CD4-positive, alpha-beta T cell treated with Interleukin-2 at 100 ng/mL for 4 hours (primary cell): ENCODE data around the gene NPS.

Experiments used
- DNase-seq: peaks from one replicate; pipeline ENCODE4 v3.0.0-alpha.2; 2020; ENCODE audit warnings: low spot score

Gene NPS, protein sequence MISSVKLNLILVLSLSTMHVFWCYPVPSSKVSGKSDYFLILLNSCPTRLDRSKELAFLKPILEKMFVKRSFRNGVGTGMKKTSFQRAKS

DNA sequence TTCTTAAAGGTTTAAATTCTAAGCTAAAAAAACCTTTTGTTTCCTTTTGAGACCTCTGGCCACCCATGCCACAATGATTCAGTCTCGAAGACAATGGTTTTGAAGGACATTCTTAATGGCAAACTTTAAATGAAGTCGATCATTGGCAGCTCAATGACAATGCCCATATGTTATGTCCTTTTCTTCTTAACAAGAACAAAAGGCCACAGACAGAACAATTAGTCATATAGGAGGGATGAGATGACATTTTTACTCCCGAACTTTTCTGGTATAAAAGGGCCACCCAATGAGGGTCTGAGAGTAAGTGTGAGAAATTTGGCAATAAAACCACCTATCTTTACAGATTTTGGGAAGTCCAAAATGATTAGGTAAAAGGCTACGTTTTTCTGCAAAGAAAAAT is at the start of gene NPS:
Gene NPS (plus strand): TSS at position 301 of the 400 bp plus-strand sequence. CDS start 60 bp downstream, at position 361.
- DNase-seq: no peak

DNA sequence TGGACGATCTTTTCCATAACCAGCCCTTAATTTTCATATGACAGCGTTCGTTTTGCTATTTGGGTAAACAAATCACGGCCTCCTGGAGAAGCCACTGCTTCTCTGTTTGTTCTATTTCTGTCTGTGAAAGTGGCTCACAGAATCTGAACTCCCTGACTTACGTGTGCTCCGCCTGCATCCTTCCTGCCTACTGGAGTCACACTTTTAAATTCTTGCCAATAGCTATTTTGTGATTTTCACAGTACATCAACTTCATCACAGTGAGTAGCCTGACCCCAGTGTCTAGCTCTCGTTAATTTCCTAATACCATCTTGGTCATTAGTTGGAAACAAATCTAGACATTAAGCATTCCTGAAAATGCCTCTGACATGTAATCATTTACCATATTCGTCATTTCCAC is 49.0 kb upstream of the NPS start:
- no peak for DNase-seq

DNA sequence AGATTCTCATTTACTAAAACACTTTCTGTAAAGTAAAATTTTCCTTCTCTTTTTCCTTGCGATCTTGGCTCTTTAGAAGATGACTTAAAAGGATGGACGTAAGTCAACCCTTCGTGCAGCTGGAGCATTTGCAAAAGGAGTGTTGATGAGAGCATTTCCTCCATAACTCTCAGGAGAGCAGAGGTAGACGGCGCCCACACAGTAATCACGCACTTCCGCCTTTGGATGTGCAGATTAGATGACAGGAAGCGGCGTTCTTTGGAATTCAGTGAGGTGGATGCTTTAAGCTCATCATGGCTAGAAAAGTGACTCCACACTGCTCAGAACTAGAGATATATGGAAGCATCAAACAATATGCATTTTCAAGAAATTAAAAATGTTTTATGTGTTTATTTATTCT is 43.0 kb upstream of the NPS start:
- DNase-seq: no peak

DNA sequence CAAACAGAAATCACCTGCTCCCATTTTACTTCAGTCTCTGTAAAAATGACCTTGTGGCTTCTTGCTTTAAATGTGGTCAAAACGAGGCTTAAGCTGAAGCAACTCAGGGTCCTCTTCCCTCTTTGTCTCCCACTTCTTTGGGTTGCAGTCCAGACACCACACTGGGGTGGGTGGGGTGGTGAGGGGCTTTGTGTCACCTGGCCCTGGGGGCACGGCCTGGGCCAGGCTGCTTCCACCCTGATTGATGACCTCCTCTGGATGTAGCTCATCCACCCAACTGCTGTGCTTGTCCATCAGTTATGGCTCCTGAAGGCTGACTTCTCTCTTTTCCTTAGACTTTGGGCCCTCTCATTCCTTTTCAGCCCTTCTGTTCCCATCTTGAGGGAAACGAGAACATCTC is 26.8 kb upstream of the NPS start:
- no peak for DNase-seq

DNA sequence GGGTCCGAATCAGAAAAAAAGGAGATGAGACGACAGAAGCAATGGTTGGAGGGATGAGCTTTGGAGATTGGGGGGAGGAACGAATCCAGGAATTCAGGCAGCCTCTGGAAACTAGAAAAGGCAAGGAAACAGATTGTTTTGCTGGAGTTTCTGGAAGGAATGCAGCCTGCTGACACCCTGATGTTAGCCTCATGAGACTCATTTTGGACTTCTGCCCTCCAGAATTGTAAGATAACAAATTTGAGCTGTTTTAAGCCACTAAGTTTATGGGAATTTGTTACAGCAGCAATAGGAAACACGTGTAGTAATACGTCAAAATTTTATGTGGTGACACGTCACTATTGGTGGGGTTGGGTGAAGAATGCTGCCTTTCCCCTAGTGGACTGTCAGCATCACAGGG is 25.6 kb upstream of the NPS start:
- DNase-seq: no peak

DNA sequence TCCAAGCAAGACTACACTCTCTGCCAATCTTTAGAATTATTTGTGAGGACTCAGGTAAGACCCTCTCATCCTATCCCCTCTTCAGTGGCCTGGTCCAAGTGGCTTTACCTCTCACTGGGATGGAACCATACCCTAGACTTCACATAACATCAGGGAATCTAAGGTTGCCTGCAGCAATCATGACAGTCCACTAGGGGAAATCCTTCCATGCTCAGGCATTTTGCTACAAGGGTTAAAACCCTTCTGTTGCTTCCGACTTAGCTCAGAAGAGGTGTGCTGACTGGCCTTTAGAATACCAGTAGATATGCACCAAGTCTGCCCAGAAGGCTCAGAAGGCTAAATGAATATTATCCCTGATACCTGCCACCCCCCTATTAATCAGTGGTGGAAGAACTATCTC is 24.9 kb upstream of the NPS start:
- DNase-seq: no peak

DNA sequence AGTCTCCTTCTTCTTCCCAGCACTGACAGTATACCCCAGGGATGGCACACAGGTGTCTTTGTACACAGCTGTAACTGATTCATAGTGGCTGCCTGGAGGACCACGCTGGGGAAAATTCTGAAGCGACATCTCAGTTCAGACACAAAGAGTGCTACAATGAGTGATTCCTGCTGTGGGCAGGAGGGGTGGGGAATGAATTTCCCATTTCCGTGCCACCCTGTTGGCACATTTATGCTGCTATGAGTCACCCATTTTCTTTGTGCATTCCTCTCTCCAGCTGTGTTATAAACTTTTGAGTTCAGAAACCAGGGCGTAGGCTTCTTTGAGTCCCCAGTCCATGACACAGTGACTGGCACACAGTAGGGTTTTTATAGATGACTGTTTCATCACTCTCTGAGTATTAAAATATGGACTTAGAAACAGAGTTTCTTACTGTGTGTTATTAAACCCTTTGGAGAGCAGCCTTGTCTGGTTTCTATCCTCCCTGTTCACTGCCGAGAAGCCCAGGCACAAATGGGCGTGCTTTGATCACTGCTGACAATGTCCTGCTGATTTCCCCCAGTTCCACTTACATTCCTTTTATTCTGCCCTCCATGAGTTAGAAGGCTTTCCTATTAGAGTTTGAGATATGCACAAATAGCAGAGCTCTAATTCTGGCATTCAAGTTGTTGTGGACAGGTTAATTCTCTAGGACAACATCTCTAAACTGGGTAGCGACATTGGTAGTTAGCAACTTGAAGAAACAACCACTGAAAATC is 24.0 kb upstream of the NPS start:
- no peak for DNase-seq

DNA sequence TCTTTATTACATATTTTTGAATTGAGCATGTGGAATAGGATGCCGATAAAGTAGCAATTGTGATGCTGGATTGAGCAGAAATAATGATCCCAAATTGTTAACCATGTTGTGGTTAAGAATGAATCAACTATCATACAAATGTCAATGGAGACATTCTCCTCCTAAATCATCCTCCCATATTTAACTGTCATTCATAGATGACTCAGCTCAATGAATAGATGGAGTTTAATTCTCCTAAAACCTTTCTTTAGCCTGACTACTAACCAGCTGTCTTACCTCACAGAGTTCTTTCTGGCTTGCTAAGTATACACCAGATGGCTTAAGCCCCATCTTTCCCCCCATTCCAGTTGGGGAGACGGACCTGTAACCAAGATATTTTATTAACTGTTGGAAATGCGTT is 23.4 kb upstream of the NPS start:
- no peak for DNase-seq

DNA sequence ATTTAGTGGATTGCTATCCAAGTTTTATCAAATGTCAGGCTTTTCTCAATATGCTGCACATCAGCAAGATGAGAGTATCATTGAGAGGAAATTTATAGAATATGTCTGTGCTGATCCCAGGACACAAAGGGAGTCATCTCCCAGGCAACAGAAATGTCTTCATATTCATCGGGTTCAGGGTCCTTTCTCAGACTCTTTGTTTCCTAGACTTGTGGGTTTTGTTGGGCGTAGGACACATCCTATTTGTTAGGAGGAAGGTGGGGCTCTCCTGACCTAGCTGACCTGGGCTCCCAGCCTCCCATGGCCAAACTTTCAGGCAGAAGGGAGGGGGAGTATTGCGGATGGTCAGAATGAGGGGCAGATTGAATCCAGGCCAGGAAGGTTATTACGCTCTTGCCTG is 22.9 kb upstream of the NPS start:
- no peak for DNase-seq

DNA sequence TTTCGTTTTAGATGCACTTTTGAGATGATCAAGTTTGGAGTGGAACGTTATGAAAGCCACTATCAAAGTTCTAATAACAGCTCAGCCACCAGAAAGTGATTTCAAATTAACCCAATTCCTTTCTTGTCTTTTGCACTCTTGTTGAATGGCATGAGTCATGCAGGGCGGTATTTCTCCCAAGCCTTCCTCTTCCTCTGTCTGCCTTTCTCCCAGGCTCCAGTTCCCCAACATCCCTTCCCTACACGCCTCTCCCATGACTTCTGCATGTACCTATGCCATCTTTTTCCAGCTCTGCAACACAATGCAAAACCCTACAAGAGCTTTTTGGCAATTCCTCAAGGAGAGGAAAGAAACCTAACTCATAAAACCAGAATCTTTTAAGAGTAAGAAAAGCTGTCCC is 21.8 kb upstream of the NPS start:
- no peak for DNase-seq

DNA sequence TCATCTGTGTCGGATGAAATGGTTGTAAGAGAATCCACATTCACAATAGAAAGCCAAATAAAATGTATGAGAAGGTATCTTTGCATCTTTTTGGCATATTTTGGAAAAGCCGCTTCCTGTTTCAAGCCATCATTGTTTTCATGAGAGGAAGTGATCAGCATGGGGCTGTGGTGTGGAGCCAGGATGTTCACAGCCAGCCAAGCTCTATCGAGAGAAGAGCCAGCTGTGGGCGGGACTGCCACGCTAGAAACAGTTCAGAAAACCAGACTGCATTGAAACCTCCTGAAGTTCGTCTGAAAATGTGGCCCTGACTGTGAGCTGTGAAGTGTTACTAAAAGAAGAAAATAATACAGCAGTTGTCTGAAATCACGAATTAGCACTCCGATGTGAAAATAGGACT is 21.2 kb upstream of the NPS start:
- no peak for DNase-seq

DNA sequence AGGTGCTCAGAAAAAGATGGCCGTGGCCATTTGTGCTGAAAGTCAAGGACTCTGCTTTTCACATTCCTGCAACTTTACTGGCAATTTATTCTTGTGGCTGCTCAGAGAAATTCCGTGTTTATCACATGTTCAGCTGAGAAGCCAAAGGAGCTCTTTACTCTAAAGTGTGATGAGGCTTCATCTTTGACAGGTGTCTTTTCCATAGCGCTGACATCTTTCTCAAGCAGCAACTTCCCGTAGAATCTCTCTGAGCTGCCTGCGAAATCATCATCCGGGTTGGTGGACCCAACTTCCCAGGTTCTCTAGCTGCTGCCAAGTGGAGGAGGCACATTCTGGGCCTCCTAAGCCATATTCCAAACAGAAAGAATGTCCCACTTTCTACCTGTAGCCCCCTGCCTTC is 16.9 kb upstream of the NPS start:
- no peak for DNase-seq

DNA sequence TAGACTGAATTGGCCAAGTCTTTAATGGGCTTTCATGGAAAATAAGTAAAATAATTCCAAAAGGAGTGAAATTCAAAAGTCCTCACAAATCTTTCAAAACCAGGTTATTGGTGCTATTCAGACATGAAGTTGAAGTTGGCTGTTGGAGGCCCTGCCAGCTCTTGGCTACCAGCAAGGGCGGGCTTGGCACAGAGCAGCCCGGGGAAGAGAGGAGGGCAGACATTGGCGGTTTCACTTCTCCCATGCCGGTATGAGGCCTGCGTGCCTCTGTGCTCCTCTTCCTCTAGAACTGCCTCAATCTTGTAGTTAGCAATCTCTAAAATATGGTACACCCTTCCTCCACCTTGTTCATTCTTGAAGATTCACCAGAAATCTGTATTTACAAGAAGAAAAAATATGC is 16.4 kb upstream of the NPS start:
- DNase-seq: no peak

DNA sequence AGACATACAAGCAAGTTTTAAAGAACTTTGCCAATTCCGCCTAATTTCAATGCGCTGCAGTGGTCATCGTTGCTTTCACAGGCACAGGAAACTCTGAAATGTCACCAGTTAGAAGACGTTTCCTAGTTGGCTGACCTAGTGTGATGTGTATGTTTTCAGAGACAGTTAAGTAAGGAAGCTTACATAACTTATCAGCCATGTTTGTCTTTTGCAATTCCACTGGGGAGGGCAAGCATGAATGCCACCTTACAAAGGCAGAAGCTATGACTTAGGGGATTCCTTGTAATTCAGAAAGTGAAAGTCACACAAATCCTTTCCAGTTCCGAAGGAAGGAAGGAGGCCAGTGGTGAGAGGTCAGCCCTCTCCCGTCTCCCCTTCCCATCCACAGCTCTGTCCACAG is 15.0 kb upstream of the NPS start:
- DNase-seq: no peak

DNA sequence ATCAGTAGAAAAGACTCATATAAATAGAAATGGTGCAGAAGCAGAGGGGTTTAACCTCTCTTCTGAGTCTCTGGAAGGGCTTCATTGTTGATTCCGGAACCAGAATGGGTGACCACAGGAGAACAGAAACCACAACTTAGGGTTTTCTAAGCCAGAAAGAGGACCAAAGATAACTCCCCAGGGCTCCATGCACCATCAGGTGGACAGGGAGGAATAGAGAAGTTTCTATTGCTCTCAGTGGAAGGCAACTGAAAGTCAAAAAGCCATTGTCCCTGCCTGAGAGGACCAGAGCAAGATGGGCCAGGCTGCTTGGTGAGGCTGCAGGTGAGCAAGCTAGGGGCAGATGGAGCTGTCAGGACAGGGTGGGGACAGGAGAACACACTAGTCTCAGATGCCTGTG is 14.6 kb upstream of the NPS start:
- no peak for DNase-seq

DNA sequence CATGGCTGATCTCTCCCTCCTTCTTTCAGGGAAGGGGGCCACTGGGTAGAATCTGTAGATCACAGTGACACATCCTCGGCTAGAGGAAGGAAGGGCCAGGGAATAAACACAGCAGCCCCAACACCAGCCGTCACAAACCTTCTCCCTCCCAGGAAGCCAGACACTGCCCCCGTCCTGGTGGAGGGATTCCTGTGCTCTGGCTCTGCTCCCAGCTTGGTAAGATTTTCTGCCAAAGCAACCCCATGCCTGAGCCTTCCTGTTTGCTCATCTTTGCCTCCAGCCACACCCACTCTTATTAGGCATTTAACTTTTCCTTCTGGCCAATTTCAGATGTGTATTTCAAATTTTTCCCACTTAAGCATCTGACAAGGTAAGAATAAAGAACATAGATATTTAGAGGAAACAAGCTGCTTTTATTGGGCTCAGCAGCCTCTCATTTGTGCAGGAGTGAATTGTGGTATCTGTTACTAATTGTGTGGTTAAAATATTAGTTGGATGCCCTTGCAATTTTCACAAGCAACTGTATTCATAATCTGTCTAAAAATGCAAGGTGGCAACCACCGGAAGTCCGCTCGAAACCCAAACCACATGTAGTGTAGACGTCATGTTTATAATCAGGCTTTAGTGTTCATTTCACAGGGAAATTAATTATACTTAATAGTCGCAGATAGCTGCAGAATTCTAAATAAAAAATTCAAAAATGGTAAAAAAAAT is 13.2 kb upstream of the NPS start:
- DNase-seq: no peak

DNA sequence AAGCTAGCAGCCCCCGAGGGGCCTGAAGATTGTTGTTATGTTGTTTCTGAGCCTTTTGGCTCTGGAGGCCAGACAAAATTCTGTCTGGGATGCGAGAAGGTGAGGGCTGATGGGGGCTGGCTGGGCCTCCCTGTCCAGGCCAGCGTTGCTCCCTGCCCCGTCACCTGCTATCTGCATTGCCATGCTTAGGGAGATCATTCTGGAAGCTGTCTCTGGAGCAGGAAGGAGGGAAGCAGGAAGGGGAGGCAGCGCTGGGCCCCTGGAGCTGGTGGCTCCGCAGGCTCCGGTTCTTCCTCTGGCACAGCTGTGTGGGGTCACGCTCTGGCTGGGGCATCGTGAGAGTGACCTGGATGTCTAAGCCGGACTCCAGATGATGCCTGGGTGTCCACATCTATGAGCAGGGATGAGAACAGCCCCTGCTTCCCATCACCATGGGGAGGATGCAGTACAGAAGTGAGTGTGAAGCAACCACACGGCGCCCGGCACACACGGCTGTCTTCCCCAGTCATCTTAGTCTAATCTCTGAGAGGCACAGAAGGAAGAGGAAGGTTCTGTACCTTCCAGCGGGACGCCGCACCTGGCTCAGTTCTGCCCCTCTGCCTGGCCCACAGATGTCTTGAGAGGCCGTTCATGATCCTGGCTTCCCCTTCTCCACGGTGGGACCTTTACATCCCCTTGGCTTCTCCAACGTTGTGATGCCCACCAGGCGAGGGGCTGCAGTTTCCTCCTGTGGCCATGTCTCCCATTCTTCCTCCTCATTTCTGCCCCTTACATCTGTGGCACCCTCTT is 11.9 kb upstream of the NPS start:
- DNase-seq: no peak

DNA sequence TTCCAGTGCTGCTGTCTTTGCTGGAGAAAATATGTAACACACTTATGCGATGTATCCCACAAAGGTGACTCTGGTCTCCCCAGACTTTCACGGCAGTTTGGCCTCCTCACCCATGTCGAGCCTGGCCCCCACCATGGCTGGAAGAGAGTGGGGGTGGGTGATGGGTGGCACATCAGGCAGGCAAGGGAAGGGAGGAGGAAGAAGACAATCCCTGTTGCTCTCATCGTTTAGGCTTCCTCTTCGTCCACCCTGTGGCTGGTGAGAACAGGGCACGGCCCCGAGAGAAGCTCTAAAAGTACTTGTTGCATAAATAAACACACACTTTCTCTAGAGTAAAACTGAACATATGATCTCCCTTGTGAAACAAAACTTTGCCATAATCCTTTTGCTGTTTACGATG is 11.2 kb upstream of the NPS start:
- no peak for DNase-seq

DNA sequence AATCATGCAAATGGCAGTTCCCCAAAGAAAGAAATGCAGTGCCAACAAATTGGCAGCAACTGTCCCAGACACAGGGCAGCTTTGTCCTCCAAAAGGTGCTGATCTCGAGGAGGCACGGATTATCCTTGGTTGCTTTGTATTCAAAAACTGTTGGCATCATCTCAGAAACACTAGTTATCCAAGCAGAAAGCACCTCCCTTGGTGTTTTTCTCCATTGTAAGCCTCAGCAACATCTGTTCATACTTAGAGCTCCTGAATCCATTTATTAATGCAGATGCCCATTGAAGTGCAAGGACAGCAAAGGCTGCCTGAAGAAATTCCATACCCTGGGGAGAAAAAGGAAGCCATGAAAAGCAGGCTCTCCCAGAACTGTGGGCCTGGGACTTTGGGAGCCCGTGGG is 1.1 kb upstream of the NPS start:
- no peak for DNase-seq

DNA sequence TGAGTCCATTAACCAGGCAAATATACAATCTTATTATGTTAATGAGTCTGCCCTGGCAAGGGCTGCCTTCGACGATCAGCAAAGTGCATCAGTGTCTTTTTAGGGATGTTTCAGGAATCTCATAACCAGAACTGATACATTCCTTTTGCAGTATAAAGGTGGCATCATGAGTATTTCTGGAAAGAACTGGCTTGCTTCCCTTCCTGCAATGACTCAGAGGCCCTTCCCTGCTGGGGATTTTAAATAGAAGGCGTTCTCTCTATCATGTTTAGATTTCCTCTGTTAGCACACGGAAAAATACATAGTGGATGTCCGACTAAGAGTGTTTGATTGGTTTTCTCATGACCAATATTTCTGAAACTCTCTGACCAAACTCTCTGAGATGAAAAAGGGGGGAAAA is 1.8 kb downstream of the NPS start:
- no peak for DNase-seq

DNA sequence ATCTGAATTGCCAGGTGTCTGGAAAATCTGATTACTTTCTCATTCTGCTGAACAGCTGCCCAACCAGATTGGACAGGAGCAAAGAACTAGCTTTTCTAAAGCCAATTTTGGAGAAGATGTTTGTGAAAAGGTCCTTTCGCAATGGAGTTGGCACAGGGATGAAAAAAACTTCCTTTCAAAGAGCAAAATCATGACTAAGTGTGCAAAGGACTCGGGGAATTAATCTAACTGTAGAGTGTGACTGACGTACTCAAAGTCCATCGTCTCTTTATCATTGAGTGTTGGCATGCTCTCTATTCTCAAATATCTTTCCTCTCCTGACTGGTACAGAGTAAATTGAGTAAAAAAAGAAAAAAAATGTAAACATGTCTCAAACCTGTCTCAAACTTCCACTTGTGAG is 3.3 kb downstream of the NPS start:
- no peak for DNase-seq

DNA sequence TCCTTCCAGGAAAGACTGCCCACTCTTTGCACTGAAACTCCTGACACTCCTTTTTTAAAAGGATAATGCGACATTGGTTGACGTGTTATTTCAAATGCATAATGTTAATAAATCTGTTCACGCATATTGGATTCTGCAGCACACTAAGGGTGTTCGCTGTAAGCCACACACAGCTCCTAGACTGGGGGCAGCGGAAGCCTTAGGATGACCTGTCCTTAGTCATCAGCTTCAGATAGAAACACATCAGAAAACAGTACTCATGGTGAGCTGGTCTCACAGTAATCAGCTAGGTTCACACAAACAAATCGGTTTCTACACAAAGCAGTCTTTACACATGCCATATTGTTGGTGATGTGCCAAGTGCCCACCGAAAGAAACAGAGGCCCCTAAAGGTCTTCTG is 4.3 kb downstream of the NPS start:
- no peak for DNase-seq

DNA sequence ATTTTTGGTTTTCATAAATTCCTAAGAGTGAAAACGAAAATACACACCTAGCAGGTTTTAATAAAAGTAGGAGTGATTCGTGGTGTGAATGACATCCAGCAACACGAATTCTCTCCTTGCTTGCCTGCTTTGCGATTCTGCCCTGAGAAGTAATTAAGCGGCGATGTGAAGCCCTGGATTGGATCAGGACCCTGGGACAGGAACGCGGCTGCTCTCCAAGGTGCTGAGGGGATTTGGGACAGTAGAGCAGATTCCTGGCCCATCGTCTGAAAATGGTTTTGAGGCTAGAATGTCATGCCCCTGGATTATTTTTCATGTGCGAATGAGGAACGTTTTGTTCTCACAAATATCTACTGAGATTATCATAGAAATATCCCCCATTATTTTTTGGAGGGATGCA is 7.8 kb downstream of the NPS start:
- DNase-seq: no peak
